ENCODE data around the gene LBH.
"Not testable (repeated sequence)": the region's sequence is repeated elsewhere in the genome, so short reads cannot be mapped to it uniquely, and the experiment has no call there.

LBH gene

GRCh38 chr2:30259071-30259470, 27.7 kb downstream of the LBH start:
- no peak for DNase-seq

DNA sequence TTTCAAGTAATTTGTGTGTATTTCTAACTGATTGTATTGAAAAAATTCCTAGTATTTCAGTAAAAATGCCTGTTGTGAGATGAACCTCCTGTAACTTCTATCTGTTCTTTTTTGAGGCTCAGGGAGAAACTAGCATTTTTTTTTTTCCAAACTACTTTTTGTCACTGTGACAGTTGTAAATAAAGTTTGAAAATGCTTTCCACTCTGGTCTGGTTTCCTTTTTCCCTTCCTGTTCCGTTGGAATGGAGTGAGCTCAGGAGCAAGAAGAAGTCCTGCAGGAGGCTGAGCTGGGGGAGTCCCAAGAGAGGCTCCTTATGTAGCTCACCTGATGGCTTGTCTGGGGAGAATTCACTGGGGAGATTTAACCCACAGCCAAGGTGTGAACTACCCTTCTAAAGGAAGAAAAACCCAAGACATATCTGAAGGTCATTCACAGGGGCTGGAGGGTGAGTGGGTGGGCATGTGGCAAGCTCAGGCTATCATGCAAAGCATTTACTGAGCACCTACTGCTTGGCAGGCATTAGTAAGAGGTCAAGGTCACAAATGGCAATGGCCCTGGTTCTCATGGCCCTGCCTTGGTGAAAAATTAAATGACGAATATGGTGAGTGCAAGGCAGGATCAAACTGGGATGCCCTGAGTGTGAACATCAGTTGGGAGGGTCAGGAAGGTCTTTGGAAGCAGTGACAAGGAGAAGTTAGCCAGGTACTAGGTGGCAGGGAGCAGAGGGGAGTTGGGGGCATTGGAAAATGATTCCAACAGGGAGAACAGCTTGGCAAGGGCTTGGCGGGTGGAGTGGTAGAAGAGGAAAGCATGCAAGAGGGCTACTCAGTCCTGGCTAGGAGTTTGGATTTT, 28.7 kb downstream of the LBH start:
- no peak for DNase-seq

GRCh38 chr2:30260941-30261340, 29.6 kb downstream of the LBH start:
- DNase-seq, result no peak

DNA sequence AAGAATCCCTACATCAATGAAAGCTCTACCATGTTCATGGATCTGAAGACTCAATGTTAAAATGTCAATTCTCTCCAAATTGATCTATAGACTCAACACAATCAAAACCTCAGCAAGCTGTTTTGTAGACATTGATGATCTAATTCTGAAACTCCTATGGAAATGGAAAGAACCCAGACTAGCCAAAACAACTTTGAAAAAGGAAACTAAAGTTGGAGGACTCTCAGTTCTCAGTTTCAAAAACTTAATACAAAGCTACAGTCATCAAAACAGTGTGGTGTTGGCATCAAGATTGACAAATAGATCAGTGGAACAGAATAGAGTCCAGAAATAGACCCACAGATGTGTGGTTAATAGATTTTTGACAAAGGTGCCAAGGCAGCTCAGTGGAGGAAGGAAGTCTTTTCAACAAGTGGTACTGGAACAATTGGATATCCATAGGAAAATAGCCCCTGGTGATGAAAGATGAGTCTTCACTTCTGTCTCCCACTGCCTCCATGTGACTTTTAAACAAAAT, 30.4 kb downstream of the LBH start:
- DNase-seq, result no peak

- no peak for DNase-seq
Measured at GRCh38 chr2:30262716-30263309, 31.5 kb downstream of the LBH start.

DNA sequence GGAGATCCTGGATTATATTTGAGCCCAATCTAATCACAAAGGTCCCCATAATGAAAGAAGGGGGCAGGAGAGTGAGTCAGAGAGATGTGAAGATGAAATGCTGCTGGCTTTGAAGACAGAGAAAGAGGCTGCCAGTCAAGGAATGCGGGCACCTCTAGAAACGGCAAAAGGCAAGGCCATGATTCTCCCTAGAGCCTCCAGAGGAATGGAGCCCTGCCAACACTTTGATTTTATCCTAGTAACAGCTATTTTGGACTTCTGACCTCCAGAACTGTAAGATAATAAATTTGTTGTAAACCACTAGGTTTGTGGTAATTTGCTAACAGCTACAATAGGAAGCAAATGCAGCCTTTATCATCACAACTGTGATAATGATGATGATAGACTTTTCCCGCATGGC, 32.9 kb downstream of the LBH start:
- no peak for DNase-seq

DNA sequence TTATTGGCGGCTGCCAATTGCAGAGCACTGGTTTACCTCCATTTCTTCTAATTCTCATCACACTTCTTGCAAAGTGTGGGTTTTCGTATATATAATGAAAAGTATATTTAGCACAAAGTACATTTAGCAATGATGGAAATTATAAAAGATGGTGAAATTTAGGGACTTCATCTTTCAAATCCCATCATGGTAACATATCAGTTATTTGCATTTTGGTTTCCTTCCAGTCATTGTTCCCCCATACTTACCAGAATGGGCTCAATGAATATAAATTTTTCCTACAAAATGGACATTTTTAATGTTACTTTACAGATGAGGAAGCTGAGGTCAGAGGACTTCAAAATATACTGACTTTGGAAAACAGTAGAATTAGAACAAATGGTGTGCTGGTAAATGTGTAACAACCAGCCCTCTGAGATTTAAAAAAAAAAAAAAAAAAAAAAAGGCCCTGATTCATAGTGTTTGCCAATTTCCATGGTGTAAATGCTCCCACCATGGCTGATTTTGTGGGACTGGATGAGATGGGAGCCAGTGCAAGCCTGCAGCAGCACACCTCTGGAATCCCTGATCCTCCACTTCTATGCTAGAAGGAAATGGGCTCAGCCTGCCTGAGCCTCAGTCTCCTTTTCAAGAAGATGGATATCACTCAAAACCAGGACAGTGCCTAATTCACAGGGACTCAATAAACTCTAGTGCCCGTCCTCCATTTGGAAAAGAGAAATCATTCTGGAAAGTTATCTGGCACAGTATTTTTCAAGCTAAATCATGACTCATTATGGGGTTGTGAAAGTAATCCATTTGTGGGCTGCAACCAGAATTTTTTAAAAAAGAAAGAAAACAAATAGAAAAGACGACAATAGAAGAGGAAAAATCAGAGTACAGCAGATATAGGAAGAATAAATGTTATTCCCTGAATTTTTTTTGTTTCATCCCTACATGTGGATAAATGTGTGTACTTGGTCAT, 34.0 kb downstream of the LBH start:
- no peak for DNase-seq

GRCh38 chr2:30266051-30266621, 34.8 kb downstream of the LBH start:
- peak; percentile 41 to 43 for DNase-seq

DNA sequence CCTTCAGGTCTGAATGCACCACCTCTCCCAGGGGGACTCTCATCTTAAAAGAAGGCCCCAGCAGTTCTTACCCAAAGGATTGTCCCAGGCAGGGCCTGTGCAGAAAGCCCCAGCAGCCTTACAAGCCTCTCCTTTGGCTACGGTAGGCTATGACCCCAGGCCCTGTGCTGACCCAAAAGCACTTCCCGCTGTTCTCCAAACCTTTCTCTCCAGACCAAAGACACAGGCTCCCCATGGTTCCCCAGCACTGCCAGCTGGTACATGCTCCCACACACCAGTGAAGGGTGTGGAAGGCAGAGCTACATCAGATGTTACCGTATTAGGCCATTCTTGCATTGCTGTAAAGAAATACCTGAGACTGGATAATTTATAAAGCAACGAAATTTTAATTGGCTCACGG, 35.4 kb downstream of the LBH start:
- no peak for DNase-seq

DNA sequence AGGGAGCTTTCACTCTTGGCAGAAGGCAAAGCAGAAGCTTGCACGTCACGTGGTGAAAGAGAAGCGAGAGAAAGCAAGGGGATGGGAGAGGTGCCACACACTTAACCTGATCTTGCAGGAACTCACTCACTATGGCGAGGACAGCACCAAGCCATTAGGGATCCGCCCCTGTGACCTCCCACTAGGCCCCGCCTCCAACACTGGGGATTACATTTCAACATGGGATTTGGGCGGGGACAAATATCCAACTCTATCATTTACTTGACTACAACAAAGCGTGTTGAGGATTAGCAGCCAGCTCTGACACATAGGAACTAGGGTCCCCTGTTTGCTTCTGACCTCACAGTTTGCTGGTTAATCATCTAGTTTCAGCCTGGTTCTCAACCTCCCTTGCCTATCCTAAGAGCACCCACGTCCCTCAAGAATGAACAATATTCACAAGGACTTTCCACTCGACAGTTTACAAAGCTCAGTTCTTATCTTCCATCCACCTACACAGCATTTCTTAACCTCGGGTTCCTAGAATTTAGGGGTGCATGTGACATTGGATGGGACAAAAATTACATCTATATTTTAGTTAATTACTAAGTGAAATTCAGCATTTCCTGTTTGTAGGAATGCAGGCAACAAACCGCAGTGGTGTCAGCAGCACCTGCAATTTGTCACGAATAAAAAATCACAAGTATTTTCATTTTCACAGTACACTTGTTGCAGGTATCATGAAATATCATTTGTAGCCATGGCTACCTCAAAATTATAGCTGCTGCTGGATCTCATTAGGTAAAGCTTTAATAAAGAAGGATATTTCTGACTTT, 36.0 kb downstream of the LBH start:
- DNase-seq, result peak; percentile 17 to 28

DNA sequence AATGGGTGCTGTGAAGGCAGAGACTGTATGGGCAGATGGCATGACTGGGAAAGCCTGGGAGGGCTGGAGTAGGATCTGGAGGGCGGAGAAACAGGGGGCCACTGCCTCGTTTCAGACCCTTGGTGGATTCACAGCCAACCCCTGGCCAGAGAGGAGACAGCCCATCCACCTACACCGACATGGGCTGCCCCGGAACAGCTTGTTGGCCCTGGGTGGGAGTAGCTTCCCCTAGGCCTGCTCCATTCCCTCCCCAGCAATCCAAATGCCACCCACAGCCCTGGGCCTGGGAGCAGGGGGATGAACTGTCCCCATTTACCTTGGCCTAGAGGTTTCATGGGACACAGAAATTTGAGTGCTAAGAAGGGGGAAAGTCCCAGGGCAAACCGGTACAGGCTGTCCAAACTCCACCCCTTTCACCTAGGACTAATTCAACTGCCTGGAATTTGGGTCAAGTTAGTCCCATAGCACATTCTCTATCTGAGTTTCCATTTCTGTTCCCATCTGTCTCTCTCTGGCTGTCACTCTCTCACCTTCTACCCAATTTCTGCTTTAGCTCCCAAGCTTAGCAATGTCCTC, 37.0 kb downstream of the LBH start:
- DNase-seq, result no peak

DNA sequence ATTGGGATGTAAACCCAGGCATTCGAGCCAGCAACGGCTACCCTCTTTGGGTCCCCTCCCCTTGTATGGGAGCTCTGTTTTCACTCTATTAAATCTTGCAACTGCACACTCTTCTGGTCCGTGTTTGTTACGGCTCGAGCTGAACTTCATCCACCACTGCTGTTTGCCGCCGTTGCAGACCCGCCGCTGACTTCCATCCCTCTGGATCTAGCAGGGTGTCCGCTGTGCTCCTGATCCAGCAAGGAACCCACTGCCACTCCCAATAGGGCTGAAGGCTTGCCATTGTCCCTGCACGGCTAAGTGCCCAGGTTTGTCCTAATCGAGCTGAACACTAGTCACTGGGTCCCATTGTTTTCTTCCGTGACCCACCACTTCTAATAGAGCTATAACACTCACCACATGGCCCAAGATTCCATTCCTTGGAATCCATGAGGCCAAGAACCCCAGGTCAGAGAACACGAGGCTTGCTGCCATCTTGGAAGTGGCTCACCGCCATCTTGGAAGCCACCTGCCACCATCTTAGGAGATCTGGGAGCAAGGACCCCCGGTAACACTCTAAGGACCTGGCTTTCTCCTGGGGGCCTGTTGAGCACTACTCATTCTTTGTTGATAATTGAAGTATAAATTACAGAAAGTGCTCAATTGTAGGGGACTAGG, 37.9 kb downstream of the LBH start:
- not testable (repeated sequence) for DNase-seq

DNA sequence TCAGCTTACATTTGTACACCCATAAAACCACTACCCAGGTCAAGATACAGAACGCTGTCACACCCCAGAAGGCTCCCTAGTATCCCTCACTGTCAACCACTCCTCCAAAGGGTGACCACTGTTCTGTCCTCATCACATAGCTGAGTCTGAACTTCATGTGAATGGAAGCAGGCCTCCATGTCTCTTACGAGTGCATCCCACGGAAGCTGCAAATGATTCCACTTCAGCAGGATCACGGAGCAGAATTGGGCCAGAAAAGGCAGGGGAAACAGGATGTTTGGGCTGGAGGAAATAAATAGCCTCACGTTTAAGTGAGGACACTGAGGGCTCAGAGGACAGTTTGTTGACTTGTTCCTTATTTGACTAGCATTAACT, 38.4 kb downstream of the LBH start:
- no peak for DNase-seq

- DNase-seq, result no peak
Measured at GRCh38 chr2:30270166-30270565, 38.8 kb downstream of the LBH start.

GRCh38 chr2:30271301-30271700, 40.0 kb downstream of the LBH start:
- no peak for DNase-seq

- no peak for DNase-seq
Measured at GRCh38 chr2:30272286-30272685, 41.0 kb downstream of the LBH start.

DNA sequence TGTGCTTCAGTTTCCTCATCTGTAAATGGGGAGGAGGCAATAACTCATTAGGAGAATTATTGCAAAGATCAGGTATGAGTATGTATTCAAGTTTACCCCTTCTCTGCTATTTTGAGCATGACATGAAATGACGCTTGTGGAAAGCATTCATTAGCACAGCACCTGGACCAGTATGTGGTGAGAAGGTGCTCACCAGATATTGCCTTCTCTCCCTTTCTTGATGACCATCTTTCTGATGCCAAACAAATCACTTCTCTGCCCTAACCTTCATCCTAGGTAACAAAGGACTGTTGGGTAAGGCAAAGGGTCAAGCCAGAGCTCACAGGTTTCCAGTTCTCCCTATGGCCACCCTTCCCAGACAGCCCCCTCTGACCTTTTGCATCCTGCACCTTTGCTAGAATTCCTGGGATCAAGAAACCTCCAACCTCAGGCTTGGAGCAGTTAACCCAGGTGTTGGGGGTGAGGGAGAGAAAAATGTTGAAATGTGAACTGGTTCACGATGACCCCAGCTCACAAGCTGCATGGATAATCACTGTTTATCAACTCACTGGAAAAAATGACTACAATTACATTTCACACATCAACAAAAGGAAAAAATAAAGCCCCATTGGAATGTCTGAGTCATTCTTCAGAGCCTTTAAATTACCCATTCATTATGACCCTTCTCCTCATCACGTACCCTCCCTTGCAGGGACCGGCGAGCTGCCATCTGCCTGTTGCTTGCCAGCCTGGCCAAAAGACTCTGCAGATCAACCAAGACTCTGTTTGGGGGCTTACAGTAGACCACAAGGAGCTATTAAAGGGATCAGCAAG, 41.6 kb downstream of the LBH start:
- DNase-seq, result peak in 1 of 2 experiments; percentile 33

DNA sequence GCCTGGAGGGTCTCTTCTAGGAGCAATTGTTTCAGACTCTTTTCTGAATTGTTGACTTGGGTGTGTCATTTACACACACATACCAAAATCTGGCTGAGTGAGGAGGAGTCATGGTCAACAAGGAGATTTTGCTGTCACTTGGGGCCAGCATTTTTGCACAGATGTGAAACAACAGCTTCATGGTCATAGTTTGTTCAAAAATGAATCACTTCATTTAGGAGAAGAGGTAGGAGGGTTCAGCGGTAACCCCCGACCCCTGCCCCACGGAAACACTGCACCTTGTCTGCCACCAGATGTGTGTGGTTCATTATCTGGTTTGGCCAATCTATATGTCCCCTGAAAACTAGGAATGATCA, 42.2 kb downstream of the LBH start:
- DNase-seq, result no peak

DNA sequence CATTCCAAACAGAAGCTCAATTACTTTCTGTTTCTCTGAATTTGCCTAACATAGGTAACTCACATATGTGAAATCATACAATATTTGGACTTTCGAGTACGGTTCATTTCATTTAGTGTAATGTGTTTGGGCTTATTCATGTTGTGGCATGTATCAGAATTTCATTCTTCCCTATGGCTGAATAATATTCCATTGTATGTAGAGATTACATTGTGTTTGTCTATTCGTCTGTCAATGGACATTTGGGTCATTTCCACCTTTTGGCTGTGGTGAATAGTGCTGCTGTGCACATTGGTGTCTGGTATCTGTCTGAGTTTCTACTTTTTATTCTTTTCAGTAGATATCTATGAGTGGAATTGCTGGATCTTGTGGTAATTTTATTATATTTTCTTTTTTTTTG, 43.9 kb downstream of the LBH start:
- DNase-seq, result no peak

- DNase-seq, result no peak
Measured at GRCh38 chr2:30276455-30276911, 45.1 kb downstream of the LBH start.

Data from activated CD4-positive, alpha-beta T cell treated with anti-CD3 and anti-CD28 coated beads, Interleukin-2, amount 50 U/mL, for 4 hours (primary cell).